Amniotic epithelial cell (primary cell): ENCODE measurements around the gene MAOA.
A peak's percentile ranks its signal among the peaks of the same experiment; 100 is the strongest.

Experiments used
- DNase-seq: peaks from one replicate; pipeline ENCODE4 v3.0.0-alpha.2; 2010; ENCODE audit warnings: low read depth

The MAOA gene

GRCh38 chrX:43656005-43656494, at the start of gene MAOA:
Gene MAOA (plus strand): TSS chrX:43656299. CDS start chrX:43656342, 43 bp downstream.
- peak; percentile 50 for DNase-seq

- no peak for DNase-seq
Observed at GRCh38 chrX:43612400-43612799, 43.7 kb upstream of the MAOA start.

GRCh38 chrX:43615660-43616059, 40.4 kb upstream of the MAOA start:
- no peak for DNase-seq

- no peak for DNase-seq
Observed at GRCh38 chrX:43618366-43619205, 37.5 kb upstream of the MAOA start.

- DNase-seq, result peak; percentile 66
Observed at GRCh38 chrX:43619861-43620260, 36.2 kb upstream of the MAOA start.

GRCh38 chrX:43627147-43627546, 29.0 kb upstream of the MAOA start:
- DNase-seq, result no peak

- DNase-seq, result no peak
Observed at GRCh38 chrX:43627669-43628068, 28.4 kb upstream of the MAOA start.

GRCh38 chrX:43629229-43629628, 26.9 kb upstream of the MAOA start:
- no peak for DNase-seq

GRCh38 chrX:43631841-43632240, 24.3 kb upstream of the MAOA start:
- DNase-seq, result no peak

- no peak for DNase-seq
Observed at GRCh38 chrX:43633081-43633480, 23.0 kb upstream of the MAOA start.

GRCh38 chrX:43633757-43634156, 22.3 kb upstream of the MAOA start:
- DNase-seq, result no peak

GRCh38 chrX:43640482-43640881, 15.6 kb upstream of the MAOA start:
- no peak for DNase-seq

GRCh38 chrX:43641691-43642090, 14.4 kb upstream of the MAOA start:
- DNase-seq, result no peak

- no peak for DNase-seq
Observed at GRCh38 chrX:43643201-43643600, 12.9 kb upstream of the MAOA start.

- no peak for DNase-seq
Observed at GRCh38 chrX:43643662-43644061, 12.4 kb upstream of the MAOA start.

- DNase-seq, result peak; percentile 93
Observed at GRCh38 chrX:43644124-43644701, 11.9 kb upstream of the MAOA start.

GRCh38 chrX:43646800-43647199, 9.3 kb upstream of the MAOA start:
- no peak for DNase-seq

GRCh38 chrX:43654431-43655150, 1.5 kb upstream of the MAOA start:
- DNase-seq, result peak; percentile 90

- DNase-seq, result peak; percentile 49
Observed at GRCh38 chrX:43655151-43656004, 721 bp upstream of the MAOA start.

- no peak for DNase-seq
Observed at GRCh38 chrX:43657671-43658070, 1.6 kb downstream of the MAOA start.

- DNase-seq, result peak; percentile 86
Observed at GRCh38 chrX:43661521-43662240, 5.6 kb downstream of the MAOA start.
